Limb (tissue), 2 donors: ENCODE data around the gene IFIH1.

Experiments
- DNase-seq, 2 donors: peaks; one replicate each; pipeline ENCODE4 v3.0.0-alpha.2; 2016; ENCODE audit errors: extremely low spot score in 2 of 2

IFIH1 gene

GRCh38 chr2:162219426-162219825 is 99.1 kb downstream of the IFIH1 start:
- no peak for DNase-seq

GRCh38 chr2:162217598-162217997 is 100.9 kb downstream of the IFIH1 start:
- peak in 1 of 2 donors; percentile 52 for DNase-seq
